OCI-LY3 (cell line): Measurements from ENCODE around the gene EFEMP1.

Source experiments
- EZH2phosphoT487 ChIP-seq: fragments of 200-600 bp; shearing (Covaris generic); IDR thresholded peaks from 2 replicates; pipeline ENCODE4 v1.6.1; 2018; ENCODE audit warnings: antibody characterized with exemption, mixed run types, low read depth
- TF ChIP-seq, protein P1 (sequence below): fragments of 200-600, 300-600 bp; sonication (generic); IDR thresholded peaks from 2 replicates; pipeline ENCODE4 v1.5.1; 2014; ENCODE audit warnings: antibody characterized with exemption, low read length, low read depth

DNA sequence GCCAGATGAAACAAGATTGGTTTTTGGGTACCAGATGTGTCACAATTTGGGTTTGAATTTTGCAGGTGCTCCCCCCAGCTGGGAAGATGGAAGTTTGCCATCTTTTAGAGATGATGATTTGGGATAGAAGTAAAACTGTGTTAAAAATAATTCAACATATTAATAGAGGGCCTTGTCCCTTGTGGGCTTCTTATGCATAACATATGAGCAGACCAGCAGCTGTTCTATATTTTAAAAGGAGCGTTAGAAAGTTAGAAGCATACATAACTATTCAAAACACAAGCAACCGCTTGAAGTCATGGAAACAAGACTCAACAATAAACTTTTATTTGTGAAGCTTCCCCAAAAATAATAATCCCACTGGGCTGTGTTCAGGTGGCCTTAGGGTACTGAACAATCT lies 62.8 kb downstream of the EFEMP1 start:
- TF ChIP-seq, protein P1, sequence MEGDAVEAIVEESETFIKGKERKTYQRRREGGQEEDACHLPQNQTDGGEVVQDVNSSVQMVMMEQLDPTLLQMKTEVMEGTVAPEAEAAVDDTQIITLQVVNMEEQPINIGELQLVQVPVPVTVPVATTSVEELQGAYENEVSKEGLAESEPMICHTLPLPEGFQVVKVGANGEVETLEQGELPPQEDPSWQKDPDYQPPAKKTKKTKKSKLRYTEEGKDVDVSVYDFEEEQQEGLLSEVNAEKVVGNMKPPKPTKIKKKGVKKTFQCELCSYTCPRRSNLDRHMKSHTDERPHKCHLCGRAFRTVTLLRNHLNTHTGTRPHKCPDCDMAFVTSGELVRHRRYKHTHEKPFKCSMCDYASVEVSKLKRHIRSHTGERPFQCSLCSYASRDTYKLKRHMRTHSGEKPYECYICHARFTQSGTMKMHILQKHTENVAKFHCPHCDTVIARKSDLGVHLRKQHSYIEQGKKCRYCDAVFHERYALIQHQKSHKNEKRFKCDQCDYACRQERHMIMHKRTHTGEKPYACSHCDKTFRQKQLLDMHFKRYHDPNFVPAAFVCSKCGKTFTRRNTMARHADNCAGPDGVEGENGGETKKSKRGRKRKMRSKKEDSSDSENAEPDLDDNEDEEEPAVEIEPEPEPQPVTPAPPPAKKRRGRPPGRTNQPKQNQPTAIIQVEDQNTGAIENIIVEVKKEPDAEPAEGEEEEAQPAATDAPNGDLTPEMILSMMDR = no peak
- no peak for TF ChIP-seq EZH2phosphoT487
